IMR-90 (cell line): ENCODE data around the gene CPNE4. TPM values are rescaled to one million over a fixed set of nuclear protein-coding genes. Genes with fewer than 3 reads are reported as not detected.

Source experiments
- ATAC-seq: fragments of 200-7000 bp; cut with Tn5 transposase; 2 replicates; pipeline ENCODE4 v1.9.1; 2020; ENCODE audit warnings: low read depth, mild to moderate bottlenecking, moderate library complexity
- BruUV-seq: library from RNA; stranded (reverse); fragments of 400-500 nt; replicated peaks from 2 replicates; lab custom pipeline; 2021; lab: Mats Ljungman, UMichigan
- CTCF ChIA-PET: fragments of 300-600 bp; formaldehyde crosslinking; extraction: SDS; loops from one replicate; lab custom pipeline; 2021; ENCODE audit warnings: antibody characterized with exemption; lab: Yijun Ruan, JAX
- POLR2A ChIA-PET: fragments of 300-600 bp; sonication (Branson Sonifier 250); formaldehyde crosslinking; loops from one replicate; lab custom pipeline; 2022; ENCODE audit warnings: antibody characterized with exemption; ENCODE audit not compliant: unreplicated experiment; lab: Charles Lee
- DNase-seq: peaks from one replicate; pipeline ENCODE4 v3.0.0; 2013
- H2AFZ ChIP-seq: replicated peaks from 2 replicates; pipeline ENCODE3; 2013; ENCODE audit warnings: low read length, mild to moderate bottlenecking; ENCODE audit not compliant: poor library complexity
- H2AK5ac ChIP-seq: 2 replicates; pipeline ENCODE4 v1.6.1; 2013; ENCODE audit warnings: low read depth, low read length, inconsistent platforms
- H2AK9ac ChIP-seq: replicated peaks from 2 replicates; pipeline ENCODE3; 2013; ENCODE audit warnings: mild to moderate bottlenecking, low read depth, low read length, moderate library complexity; ENCODE audit not compliant: poor library complexity
- H2BK120ac ChIP-seq: 2 replicates; pipeline ENCODE4 v1.6.1; 2013; ENCODE audit warnings: low read depth, low read length, inconsistent platforms
- H2BK15ac ChIP-seq: 3 replicates; pipeline ENCODE4 v1.6.1; 2013; ENCODE audit warnings: low read depth, low read length, inconsistent platforms
- H2BK20ac ChIP-seq: 2 replicates; pipeline ENCODE4 v1.6.1; 2013; ENCODE audit warnings: low read depth, mild to moderate bottlenecking, inconsistent platforms, low read length, moderate library complexity
- H2BK5ac ChIP-seq: 2 replicates; pipeline ENCODE4 v1.6.1; 2013; ENCODE audit warnings: mild to moderate bottlenecking, low read depth, low read length, inconsistent platforms; ENCODE audit not compliant: poor library complexity, severe bottlenecking
- H3K14ac ChIP-seq: replicated peaks from 2 replicates; pipeline ENCODE4 v1.6.1; 2013; ENCODE audit warnings: low read depth, low read length, inconsistent platforms
- H3K18ac ChIP-seq: 2 replicates; pipeline ENCODE4 v1.6.1; 2013; ENCODE audit warnings: low read depth, low read length, control low read depth
- H3K23ac ChIP-seq: 2 replicates; pipeline ENCODE4 v1.6.1; 2013; ENCODE audit warnings: low read depth, low read length, inconsistent platforms
- H3K27ac ChIP-seq: 2 replicates; pipeline ENCODE4 v1.5.1; 2013; ENCODE audit warnings: mild to moderate bottlenecking, control low read depth, low read length; ENCODE audit not compliant: insufficient read depth
- H3K27me3 ChIP-seq: 2 replicates; pipeline ENCODE4 v1.6.1; 2013; ENCODE audit warnings: low read length; ENCODE audit not compliant: control insufficient read depth, insufficient read depth
- H3K36me3 ChIP-seq: 2 replicates; pipeline ENCODE4 v1.6.1; 2013; ENCODE audit warnings: low read length, mixed read lengths; ENCODE audit not compliant: control insufficient read depth, insufficient read depth
- H3K4ac ChIP-seq: 2 replicates; pipeline ENCODE4 v1.6.1; 2013; ENCODE audit warnings: low read depth, low read length, inconsistent platforms
- H3K4me1 ChIP-seq: 2 replicates; pipeline ENCODE4 v1.6.1; 2013; ENCODE audit warnings: low read length, mixed read lengths; ENCODE audit not compliant: control insufficient read depth, insufficient read depth
- H3K4me2 ChIP-seq: 2 replicates; pipeline ENCODE4 v1.6.1; 2013; ENCODE audit warnings: low read depth, mild to moderate bottlenecking, control low read depth, low read length, moderate library complexity
- H3K4me3 ChIP-seq: 2 replicates; pipeline ENCODE4 v1.5.1; 2013; ENCODE audit warnings: low read depth, mild to moderate bottlenecking, control low read depth, low read length, moderate library complexity; ENCODE audit not compliant: insufficient read depth
- H3K56ac ChIP-seq: 2 replicates; pipeline ENCODE4 v1.6.1; 2013; ENCODE audit warnings: low read length, inconsistent platforms; ENCODE audit not compliant: insufficient read depth; ENCODE audit errors: extremely low read depth
- H3K79me1 ChIP-seq, 2 experiments: 2 replicates each; pipeline ENCODE4 v1.6.1; 2013; ENCODE audit warnings: low read length in 2 of 2, inconsistent platforms in 1 of 2, low read depth in 1 of 2
- H3K9ac ChIP-seq: 2 replicates; pipeline ENCODE4 v1.6.1; 2013; ENCODE audit warnings: low read depth, low read length, control low read depth
- H3K9me1 ChIP-seq: 2 replicates; pipeline ENCODE4 v1.6.1; 2013; ENCODE audit warnings: low read length, inconsistent platforms; ENCODE audit not compliant: insufficient read depth
- H3K9me3 ChIP-seq: 2 replicates; pipeline ENCODE4 v1.6.1; 2013; ENCODE audit warnings: low read length; ENCODE audit not compliant: control insufficient read depth, insufficient read depth
- H4K20me1 ChIP-seq: 2 replicates; pipeline ENCODE4 v1.6.1; 2013; ENCODE audit warnings: low read length, inconsistent platforms; ENCODE audit not compliant: insufficient read depth
- H4K5ac ChIP-seq: 2 replicates; pipeline ENCODE4 v1.6.1; 2013; ENCODE audit warnings: mild to moderate bottlenecking, low read depth, low read length, control low read depth
- H4K8ac ChIP-seq, 2 experiments: 2 replicates each; pipeline ENCODE4 v1.6.1; 2013; ENCODE audit warnings: low read depth in 2 of 2, low read length in 2 of 2, control low read depth in 1 of 2, inconsistent platforms in 1 of 2
- H4K91ac ChIP-seq: 2 replicates; pipeline ENCODE4 v1.6.1; 2013; ENCODE audit warnings: low read depth, low read length, inconsistent platforms; ENCODE audit not compliant: insufficient read depth
- MAZ ChIP-seq: IDR thresholded peaks from 2 replicates; pipeline ENCODE4 v1.6.1; 2012; ENCODE audit warnings: low read depth, mild to moderate bottlenecking, low read length, improper control_type of control experiment, moderate library complexity, borderline replicate concordance
- NFE2L2 ChIP-seq: fragments of 150-350 bp; IDR thresholded peaks from 2 replicates; pipeline ENCODE4 v1.6.1; 2016; ENCODE audit warnings: low read depth, mild to moderate bottlenecking, low read length
- RFX5 ChIP-seq: IDR thresholded peaks from 2 replicates; pipeline ENCODE4 v1.8.0; 2012; ENCODE audit warnings: low read depth, mild to moderate bottlenecking, low read length, moderate library complexity
- USF2 ChIP-seq: fragments of 150-350 bp; IDR thresholded peaks from 2 replicates; pipeline ENCODE4 v1.6.1; 2017; ENCODE audit warnings: mild to moderate bottlenecking, antibody characterized with exemption, low read length, low read depth
- WGBS, 2 experiments: methylation state at CpG; one replicate each; pipeline versions ENCODE4 v1.1.5 to v1.1.7; 2013; ENCODE audit warnings: missing lambda C conversion rate in 2 of 2; ENCODE audit not compliant: insufficient read length in 1 of 2; ENCODE audit errors: extremely low coverage in 2 of 2; 5-methylcytosine and 5-hydroxymethylcytosine counted together
- dilution Hi-C: fragments of 300-500 bp; cut with HindIII; formaldehyde crosslinking; loops from one replicate; pipeline ENCODE4 v1.14.3; 2018; ENCODE audit warnings: low sequenced_read_pairs; ENCODE audit not compliant: unreplicated experiment
- in situ Hi-C: fragments of 300-500 bp; cut with MboI; formaldehyde crosslinking; loops from 3 replicates; pipeline ENCODE4 v1.14.3; 2019; ENCODE audit warnings: low sequenced_read_pairs, inconsistent platforms, mixed read lengths
- intact Hi-C: fragments of 100-400 bp; cut with micrococcal nuclease; formaldehyde crosslinking; loops from 2 replicates; pipeline ENCODE4 v1.10.0; 2022
- polyA plus RNA-seq, 3 experiments: library from polyadenylated mRNA; depleted of rRNA; stranded (reverse); fragments of >200 nt; gene quantifications; 2 replicates each; pipeline ENCODE4 v1.2.3, GENCODE V29; 2012; ENCODE audit warnings: low replicate concordance in 1 of 3
- total RNA-seq: library from RNA; depleted of rRNA; stranded (reverse); fragments of >200 nt; gene quantifications from 2 replicates; pipeline ENCODE4 v1.2.3, GENCODE V29; 2012

CPNE4 gene
- total and polyA plus RNA-seq, 2 of the 4 experiments (the other 2 are of a cell fraction), result not detected

DNA sequence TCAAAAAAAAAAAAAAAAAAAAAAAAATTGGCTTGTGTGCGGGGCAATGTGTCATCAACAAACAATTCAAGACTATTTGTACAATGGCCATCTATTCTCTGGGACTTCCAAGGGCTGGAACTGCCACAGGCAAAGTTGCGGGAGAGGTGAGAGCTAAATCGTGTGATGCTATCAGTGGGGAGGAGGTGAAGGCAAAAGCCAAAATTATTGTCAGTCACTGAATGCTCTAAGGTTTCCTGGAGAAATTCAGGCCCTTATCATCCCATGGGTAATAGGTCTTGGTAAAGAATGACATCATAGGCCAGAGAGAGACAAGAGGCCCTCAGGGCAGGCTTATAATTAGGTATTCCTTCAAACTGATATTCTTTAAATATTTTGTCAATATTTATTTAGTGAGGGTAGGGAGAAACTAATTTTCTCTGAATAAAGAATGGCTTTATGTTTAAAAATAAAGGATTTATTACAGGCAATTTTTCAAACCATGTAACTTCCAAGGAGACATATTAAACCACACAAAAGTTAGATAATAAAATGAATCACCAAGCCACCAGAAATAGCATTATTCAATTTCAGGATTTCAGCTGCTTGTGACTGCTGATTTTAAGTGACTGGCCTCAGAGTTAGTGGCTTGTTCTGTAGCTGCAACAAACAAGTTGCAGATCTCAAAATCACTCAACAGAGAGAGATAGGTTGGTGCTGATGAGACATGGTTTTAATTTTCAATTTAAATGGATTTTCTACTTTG lies 305.7 kb downstream of the CPNE4 start:
- POLR2A ChIA-PET, result no interaction called here
- Histone ChIP-seq H3K36me3 (no peaks in the 10 kb centered on the region), H4K91ac (no peak overlapping the region), H2AK5ac (no peak overlapping the region), H3K56ac (no peak overlapping the region), H3K4ac (no peak overlapping the region), H3K4me2 (no peak overlapping the region), H4K5ac (no peak overlapping the region), H3K9me1 (no peaks in the 10 kb centered on the region), H3K9ac (no peak overlapping the region), H3K23ac (no peak overlapping the region), H3K27ac (no peak overlapping the region), H3K18ac (no peak overlapping the region), H3K4me3 (no peak overlapping the region), H3K79me1 (no peaks in the 10 kb centered on the region), H3K9me3 (no peaks in the 10 kb centered on the region), H2BK15ac (no peak overlapping the region), H2BK120ac (no peak overlapping the region), H4K20me1 (no peaks in the 10 kb centered on the region), H2AK9ac (no peak overlapping the region), H3K14ac (no peak overlapping the region), H3K27me3 (no peaks in the 10 kb centered on the region), H2BK20ac (no peak overlapping the region), H2BK5ac (no peak overlapping the region), H3K4me1 (no peaks in the 10 kb centered on the region), H2AFZ (no peak overlapping the region), H4K8ac (no peak overlapping the region)
- CTCF ChIA-PET, result interaction anchor here (0.6 kb wide), 1 partner anchor 1469 kb away, joined by 3 read pairs; no protein-coding TSS in a partner anchor
- BruUV-seq, result no TSS peak
- no peak for ATAC-seq
- TF ChIP-seq MAZ, result no peak
- no peak for TF ChIP-seq RFX5
- TF ChIP-seq USF2, result no peak
- no peak for TF ChIP-seq NFE2L2
- intact Hi-C loops, result no loop called here
- DNase-seq, result no peak
- dilution Hi-C loops, result no loop called here
- 100% methylated on average over 1 of the region's 3 CpGs; no CpG with 5 or more reads in 1 of the 2 experiments for WGBS, 2 experiments
- in situ Hi-C loops, result no loop called here
